Measurements from ENCODE around the gene CAMKMT.

- TF ChIP-seq CTCF (IDR thresholded peaks at IDR 0.05) (no peak), POLR2A (IDR thresholded peaks at IDR 0.05) (no peak), EP300 (IDR thresholded peaks at IDR 0.05) (no peak), POLR2AphosphoS5 (IDR thresholded peaks at IDR 0.05) (no peak)
These were observed 440.4 kb downstream of the CAMKMT start for GRCh38 chr2:44801841-44802776.
